ENCODE results near the gene BCKDK.
"Not testable (repeated sequence)": the region's sequence is repeated elsewhere in the genome, so short reads cannot be mapped to it uniquely, and the experiment has no call there.

The BCKDK gene

GRCh38 chr16:31144418-31144817, 36.2 kb downstream of the BCKDK start:
- DNase-seq = not testable (repeated sequence)

GRCh38 chr16:31145398-31145990, 37.3 kb downstream of the BCKDK start:
- peak; percentile 62 for DNase-seq

GRCh38 chr16:31147574-31147973, 39.4 kb downstream of the BCKDK start:
- DNase-seq = no peak

GRCh38 chr16:31148281-31148728, 40.1 kb downstream of the BCKDK start:
- no peak for DNase-seq

- DNase-seq = no peak
Observed at GRCh38 chr16:31148896-31149295, 40.7 kb downstream of the BCKDK start.

GRCh38 chr16:31149332-31149731, 41.1 kb downstream of the BCKDK start:
- no peak for DNase-seq

GRCh38 chr16:31149894-31150890, 42.0 kb downstream of the BCKDK start, which contains the start of gene PRSS36:
Gene PRSS36, minus strand, starts transcription at chr16:31150066. Its CDS starts 31 bp downstream, at chr16:31150035.
- no peak for DNase-seq

- DNase-seq = not testable (repeated sequence)
Observed at GRCh38 chr16:31150976-31151375, 42.8 kb downstream of the BCKDK start.

GRCh38 chr16:31157136-31157535, 49.0 kb downstream of the BCKDK start:
- DNase-seq = no peak
